Omental fat pad (tissue), 4 donors: Measurements from ENCODE around the gene SOX12. TPM values are rescaled to one million over a fixed set of nuclear protein-coding genes. Genes with fewer than 3 reads are reported as not detected.

Experiments used
- ATAC-seq: fragments of 150-250 bp; one replicate; pipeline ENCODE4 v1.9.1; 2016; ENCODE audit warnings: mild to moderate bottlenecking, moderate library complexity; ENCODE audit not compliant: low FRiP score
- DNase-seq: peaks from one replicate; pipeline ENCODE4 v3.0.0-alpha.2; 2019; ENCODE audit warnings: low spot score
- total RNA-seq, 4 donors: library from RNA; depleted of rRNA; stranded (reverse); fragments of >200 nt; gene quantifications; one replicate each; pipeline ENCODE4 v1.1.0, GENCODE V29; 2016
- TF ChIP-seq, protein P1 (sequence below), 3 donors: fragments of 450-650 bp; IDR thresholded peaks; one replicate each; pipeline ENCODE4 v1.5.1; 2016 to 2017; ENCODE audit warnings: antibody characterized with exemption in 3 of 3, mild to moderate bottlenecking in 3 of 3, moderate library complexity in 2 of 3

SOX12 gene
- total RNA-seq, 4 donors from 2014 or later, result 2.0 to 3.3 (median 2.5) TPM

DNA sequence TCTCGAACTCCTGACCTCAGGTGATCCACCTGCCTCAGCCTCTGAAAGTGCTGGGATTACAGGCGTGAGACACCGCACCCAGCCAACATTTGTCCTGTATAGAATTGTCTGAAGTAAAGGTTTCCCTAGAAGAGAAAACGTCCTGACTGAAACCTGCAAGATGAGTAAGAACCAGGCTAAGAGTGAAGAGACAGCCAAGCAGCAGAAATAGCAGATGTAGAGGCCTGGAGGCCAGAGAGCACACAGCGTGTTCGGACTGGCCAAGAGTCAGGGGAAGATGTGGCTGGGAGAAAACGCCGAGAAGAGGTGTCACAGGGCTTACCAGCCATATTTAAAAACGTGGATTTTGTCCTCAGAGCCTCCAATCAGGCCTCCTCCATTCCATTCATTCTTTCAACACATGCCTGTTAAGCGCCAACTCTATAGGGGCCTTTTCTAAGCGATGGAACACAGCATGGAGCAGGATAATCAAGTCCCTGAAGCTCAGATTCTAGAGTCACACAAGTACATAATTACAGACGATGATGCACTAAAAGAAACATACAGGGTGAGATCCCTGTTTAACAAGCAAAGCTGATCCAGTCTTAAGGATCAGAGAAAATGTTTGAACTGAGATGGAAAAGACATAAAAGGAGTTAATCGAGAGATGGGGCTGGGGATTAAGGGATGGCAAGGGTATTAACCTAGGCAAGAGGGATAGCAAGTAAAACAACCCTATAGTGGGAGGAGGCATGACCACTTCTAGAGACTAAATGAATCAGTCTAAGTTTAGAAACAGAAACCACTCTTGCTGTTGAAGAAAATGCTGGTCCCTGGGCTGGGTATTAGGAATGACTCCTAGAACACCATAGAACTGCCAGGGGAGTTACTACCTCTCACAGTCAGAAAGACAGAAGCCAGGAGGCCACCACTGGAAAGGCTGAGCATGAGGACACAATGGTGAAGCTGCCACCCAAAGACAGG, 23.2 kb upstream of the SOX12 start:
- ATAC-seq (no peak), DNase-seq (no peak)
- TF ChIP-seq, protein P1, sequence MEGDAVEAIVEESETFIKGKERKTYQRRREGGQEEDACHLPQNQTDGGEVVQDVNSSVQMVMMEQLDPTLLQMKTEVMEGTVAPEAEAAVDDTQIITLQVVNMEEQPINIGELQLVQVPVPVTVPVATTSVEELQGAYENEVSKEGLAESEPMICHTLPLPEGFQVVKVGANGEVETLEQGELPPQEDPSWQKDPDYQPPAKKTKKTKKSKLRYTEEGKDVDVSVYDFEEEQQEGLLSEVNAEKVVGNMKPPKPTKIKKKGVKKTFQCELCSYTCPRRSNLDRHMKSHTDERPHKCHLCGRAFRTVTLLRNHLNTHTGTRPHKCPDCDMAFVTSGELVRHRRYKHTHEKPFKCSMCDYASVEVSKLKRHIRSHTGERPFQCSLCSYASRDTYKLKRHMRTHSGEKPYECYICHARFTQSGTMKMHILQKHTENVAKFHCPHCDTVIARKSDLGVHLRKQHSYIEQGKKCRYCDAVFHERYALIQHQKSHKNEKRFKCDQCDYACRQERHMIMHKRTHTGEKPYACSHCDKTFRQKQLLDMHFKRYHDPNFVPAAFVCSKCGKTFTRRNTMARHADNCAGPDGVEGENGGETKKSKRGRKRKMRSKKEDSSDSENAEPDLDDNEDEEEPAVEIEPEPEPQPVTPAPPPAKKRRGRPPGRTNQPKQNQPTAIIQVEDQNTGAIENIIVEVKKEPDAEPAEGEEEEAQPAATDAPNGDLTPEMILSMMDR (IDR thresholded peaks at IDR 0.05), result no peak

DNA sequence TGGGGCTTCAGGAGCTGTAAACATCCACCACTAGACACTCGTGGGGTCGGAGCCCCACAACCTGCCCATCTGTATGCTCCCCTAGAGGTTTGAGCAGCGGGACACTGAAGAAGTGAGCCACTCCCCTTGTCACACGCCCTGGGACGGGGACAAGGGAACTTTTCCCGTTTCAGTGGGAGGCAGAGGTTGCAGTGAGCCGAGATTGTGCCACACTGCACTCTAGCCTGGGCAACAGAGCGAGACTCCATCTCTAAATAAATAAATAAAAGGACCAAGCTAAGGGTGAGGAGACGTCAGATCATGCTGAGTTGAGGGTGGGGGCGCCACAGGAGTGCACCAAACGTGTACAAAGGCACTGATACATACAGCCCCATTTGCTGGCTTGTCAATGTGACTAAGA, 19.6 kb upstream of the SOX12 start:
- TF ChIP-seq, protein P1 (IDR thresholded peaks at IDR 0.05), result no peak
- DNase-seq (no peak), ATAC-seq (no peak)

DNA sequence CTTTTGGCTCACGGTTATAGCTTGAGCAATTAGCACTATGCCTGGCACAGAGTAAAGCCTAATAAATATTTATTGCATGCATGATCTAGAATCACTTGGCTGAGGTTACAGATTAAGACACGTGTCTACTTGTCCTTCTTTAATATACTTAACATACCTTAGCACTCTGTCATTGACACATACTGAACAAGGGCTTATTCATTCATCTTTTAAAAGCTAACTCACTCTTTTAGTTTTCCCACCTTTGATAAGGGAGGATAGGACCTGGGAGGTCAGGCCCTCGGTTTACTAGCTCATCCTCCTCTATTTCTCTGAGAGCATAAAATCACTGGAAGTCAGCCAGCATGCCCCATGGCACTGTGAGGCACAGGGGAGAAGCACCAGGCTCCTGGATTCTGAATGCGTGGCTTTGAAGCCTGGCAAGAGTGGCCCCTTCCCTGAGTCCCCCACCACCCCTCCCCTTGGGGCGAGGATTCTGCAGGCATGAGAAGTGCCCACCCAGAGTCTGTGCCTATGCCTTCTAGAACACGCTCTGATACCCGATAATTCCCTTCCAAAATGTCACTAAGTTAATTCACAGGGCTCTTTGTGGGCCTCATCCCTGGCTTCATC, 16.8 kb upstream of the SOX12 start:
- TF ChIP-seq, protein P1 (IDR thresholded peaks at IDR 0.05), result no peak
- DNase-seq (no peak), ATAC-seq (no peak)

GRCh38 chr20:309306-309840, 16.0 kb upstream of the SOX12 start:
- DNase-seq (no peak), ATAC-seq (no peak)

GRCh38 chr20:309841-310644, 15.3 kb upstream of the SOX12 start:
- peak; percentile 99 for ATAC-seq

More at GRCh38 chr20:309306-309840, 16.0 kb upstream of the SOX12 start:
- TF ChIP-seq, protein P1 (IDR thresholded peaks at IDR 0.05), result no peak

DNA sequence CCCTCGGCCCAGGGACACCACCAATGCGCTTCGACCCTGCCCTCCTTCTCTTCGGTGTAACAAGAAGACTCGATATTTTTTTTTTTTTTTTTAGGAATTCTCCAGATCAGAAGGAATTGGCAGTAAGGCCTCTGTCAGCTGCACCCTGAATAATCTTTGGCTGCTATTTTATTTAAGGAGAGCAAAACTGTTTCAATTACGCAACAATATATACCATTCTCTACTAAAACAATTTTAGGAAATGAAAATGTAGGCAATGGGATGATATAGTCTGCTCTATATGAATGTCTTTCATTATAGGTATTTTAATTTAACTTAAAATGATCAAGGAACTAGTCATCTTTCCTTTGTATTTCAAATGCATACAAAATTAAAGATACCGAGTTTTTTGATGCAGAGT, 14.7 kb upstream of the SOX12 start:
- no peak for DNase-seq
- no peak for ATAC-seq
- TF ChIP-seq, protein P1 (IDR thresholded peaks at IDR 0.05), result no peak

More at GRCh38 chr20:309841-310644, 15.3 kb upstream of the SOX12 start:
- TF ChIP-seq, protein P1 (IDR thresholded peaks at IDR 0.05), result no peak
- DNase-seq, result peak; percentile 92
